ENCODE data around the gene AUNIP. TPM values are rescaled to one million over a fixed set of nuclear protein-coding genes. Genes with fewer than 3 reads are reported as not detected.
A peak's percentile ranks its signal among the peaks of the same experiment; 100 is the strongest.

Gene AUNIP
- total RNA-seq, 1 experiment from 2014 or later = 7.7 TPM

DNA sequence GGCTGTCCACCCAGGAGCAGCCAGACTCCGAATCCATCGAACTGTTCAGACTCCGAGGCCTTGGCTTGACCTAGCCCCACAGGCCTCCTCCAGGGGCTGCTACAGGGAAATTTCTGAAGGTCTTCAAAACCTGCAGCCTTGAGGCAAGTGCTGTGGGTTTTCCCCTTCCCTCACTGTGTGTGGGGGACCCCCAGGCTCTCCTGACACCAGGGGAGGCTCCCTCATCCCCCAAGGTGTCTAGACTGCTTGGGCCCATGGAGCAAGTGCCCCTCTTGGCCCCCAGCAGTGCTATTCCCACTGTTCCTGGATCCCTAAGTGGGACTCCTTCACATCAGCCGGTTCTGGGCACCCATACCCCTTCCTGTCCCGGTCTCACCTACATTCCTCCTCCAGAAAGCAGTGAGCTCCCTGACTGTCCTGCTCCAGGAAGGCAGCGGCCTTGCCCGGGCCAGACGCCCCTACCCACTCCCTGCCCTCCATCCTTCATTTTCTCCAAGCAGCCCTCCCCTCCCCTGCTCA, 15.4 kb upstream of the AUNIP start:
- Mint-ChIP-seq H3K27ac (ENCODE audit: unreplicated experiment) (peak overlapping the region; percentile 35), H3K27me3 (ENCODE audit: unreplicated experiment) (no peaks in the 10 kb centered on the region), H3K4me3 (ENCODE audit: low read depth, unreplicated experiment) (peak overlapping the region; percentile 80), H3K36me3 (ENCODE audit: insufficient read depth, unreplicated experiment) (peaks cover 16% of the 10 kb centered on the region), H3K9me3 (ENCODE audit: low read depth, unreplicated experiment) (no peaks in the 10 kb centered on the region), H3K4me1 (ENCODE audit: low read depth, unreplicated experiment) (peaks cover 19% of the 10 kb centered on the region)
- intact Hi-C loops (cut with micrococcal nuclease; ENCODE audit: unreplicated experiment) = no loop called here
- TF ChIP-seq, protein P1, sequence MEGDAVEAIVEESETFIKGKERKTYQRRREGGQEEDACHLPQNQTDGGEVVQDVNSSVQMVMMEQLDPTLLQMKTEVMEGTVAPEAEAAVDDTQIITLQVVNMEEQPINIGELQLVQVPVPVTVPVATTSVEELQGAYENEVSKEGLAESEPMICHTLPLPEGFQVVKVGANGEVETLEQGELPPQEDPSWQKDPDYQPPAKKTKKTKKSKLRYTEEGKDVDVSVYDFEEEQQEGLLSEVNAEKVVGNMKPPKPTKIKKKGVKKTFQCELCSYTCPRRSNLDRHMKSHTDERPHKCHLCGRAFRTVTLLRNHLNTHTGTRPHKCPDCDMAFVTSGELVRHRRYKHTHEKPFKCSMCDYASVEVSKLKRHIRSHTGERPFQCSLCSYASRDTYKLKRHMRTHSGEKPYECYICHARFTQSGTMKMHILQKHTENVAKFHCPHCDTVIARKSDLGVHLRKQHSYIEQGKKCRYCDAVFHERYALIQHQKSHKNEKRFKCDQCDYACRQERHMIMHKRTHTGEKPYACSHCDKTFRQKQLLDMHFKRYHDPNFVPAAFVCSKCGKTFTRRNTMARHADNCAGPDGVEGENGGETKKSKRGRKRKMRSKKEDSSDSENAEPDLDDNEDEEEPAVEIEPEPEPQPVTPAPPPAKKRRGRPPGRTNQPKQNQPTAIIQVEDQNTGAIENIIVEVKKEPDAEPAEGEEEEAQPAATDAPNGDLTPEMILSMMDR (IDR thresholded peaks at IDR 0.05; ENCODE audit: unreplicated experiment) = no peak
- CTCF ChIA-PET = interaction anchor here (1.4 to 2.2 kb wide), 2 partner anchors 16 to 21 kb away, joined by 4 to 10 read pairs; no protein-coding TSS in a partner anchor
- DNase-seq = no peak
- no TSS peak for BruUV-seq (replicated peaks)

DNA sequence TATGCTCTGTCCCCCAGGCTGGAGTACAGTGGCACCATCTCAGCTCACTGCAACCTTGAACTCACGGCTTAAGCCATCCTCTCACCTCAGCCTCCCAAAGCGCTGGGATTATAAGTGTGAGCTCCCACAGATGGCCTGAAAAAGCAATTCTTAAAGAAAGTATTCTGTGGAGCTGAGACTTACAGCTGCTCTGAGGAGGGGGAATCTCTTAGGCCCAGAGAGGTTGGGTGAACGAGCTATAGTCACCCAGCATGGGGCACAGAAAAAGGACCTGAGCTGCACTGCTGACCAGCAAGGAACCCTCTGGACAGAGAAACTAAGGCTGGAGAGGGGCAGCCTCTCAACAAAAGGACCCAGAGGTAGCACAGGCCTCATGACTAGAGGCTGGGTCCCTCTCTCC, 15.0 kb upstream of the AUNIP start:
- peaks cover 14% of the 10 kb centered on the region for H3K4me1 Mint-ChIP-seq (ENCODE audit: low read depth, unreplicated experiment)
- H3K4me3 Mint-ChIP-seq (ENCODE audit: low read depth, unreplicated experiment) = peak overlapping the region; percentile 80
- BruUV-seq (replicated peaks) = no TSS peak
- no peak for DNase-seq
- H3K27ac Mint-ChIP-seq (ENCODE audit: unreplicated experiment) = no peak overlapping the region
- intact Hi-C loops (cut with micrococcal nuclease; ENCODE audit: unreplicated experiment) = no loop called here
- H3K36me3 Mint-ChIP-seq (ENCODE audit: insufficient read depth, unreplicated experiment) = peaks cover 21% of the 10 kb centered on the region
- H3K9me3 Mint-ChIP-seq (ENCODE audit: low read depth, unreplicated experiment) = no peaks in the 10 kb centered on the region
- H3K27me3 Mint-ChIP-seq (ENCODE audit: unreplicated experiment) = no peaks in the 10 kb centered on the region
- CTCF ChIA-PET = no interaction called here
- TF ChIP-seq, protein P1 (IDR thresholded peaks at IDR 0.05; ENCODE audit: unreplicated experiment) = no peak

DNA sequence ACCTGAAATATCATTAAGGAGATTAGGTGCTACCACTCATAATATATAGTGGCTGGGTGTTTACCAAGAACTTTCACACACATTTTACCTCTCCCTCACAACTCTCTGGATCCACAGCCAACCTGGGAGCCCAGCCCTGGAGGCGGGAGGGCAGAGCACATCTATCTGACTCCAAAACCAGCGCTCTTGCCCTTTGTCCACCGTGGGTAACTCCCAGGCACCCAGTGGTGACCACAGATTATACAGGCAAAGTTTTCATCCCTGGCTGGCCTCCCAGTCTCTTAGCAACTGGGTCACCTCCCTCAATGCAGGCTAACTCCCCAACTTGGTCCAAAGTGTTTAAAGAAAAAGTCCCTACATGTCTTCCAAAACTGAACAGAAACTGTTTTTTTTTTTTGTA, 13.9 kb upstream of the AUNIP start:
- TF ChIP-seq, protein P1 (IDR thresholded peaks at IDR 0.05; ENCODE audit: unreplicated experiment) = no peak
- Mint-ChIP-seq H3K36me3 (ENCODE audit: insufficient read depth, unreplicated experiment) (peaks cover 22% of the 10 kb centered on the region), H3K27me3 (ENCODE audit: unreplicated experiment) (no peaks in the 10 kb centered on the region), H3K4me1 (ENCODE audit: low read depth, unreplicated experiment) (peaks cover 11% of the 10 kb centered on the region), H3K27ac (ENCODE audit: unreplicated experiment) (no peak overlapping the region), H3K4me3 (ENCODE audit: low read depth, unreplicated experiment) (no peak overlapping the region), H3K9me3 (ENCODE audit: low read depth, unreplicated experiment) (no peaks in the 10 kb centered on the region)
- no peak for DNase-seq
- intact Hi-C loops (cut with micrococcal nuclease; ENCODE audit: unreplicated experiment) = no loop called here
- CTCF ChIA-PET = no interaction called here
- no TSS peak for BruUV-seq (replicated peaks)

DNA sequence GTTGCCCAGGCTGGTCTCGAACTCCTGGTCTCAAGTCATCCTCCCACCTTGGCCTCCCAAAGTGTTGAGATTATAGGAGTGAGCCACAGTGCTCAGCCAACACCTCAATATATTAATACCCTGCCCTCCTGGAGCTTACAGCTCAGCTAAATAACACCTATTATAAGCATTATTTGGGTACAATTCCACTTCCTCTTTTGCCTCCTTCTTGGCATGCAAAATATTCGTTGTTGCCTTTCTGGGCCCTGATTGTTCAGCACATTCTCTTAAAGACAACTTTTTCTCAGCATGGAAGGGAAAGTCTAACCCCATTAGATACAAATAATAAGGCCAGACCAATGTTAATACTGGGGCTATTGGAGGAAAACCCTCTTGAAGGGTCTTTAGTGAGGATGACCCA, 13.5 kb upstream of the AUNIP start:
- DNase-seq = no peak
- CTCF ChIA-PET = no interaction called here
- TF ChIP-seq, protein P1 (IDR thresholded peaks at IDR 0.05; ENCODE audit: unreplicated experiment) = no peak
- H3K27ac Mint-ChIP-seq (ENCODE audit: unreplicated experiment) = no peak overlapping the region
- no peaks in the 10 kb centered on the region for H3K27me3 Mint-ChIP-seq (ENCODE audit: unreplicated experiment)
- H3K4me3 Mint-ChIP-seq (ENCODE audit: low read depth, unreplicated experiment) = no peak overlapping the region
- H3K9me3 Mint-ChIP-seq (ENCODE audit: low read depth, unreplicated experiment) = no peaks in the 10 kb centered on the region
- H3K4me1 Mint-ChIP-seq (ENCODE audit: low read depth, unreplicated experiment) = peaks cover 15% of the 10 kb centered on the region
- no TSS peak for BruUV-seq (replicated peaks)
- peaks cover 22% of the 10 kb centered on the region for H3K36me3 Mint-ChIP-seq (ENCODE audit: insufficient read depth, unreplicated experiment)
- intact Hi-C loops (cut with micrococcal nuclease; ENCODE audit: unreplicated experiment) = no loop called here
